GDM1 (cell line): Measurements from ENCODE around the gene MPP4.
"Not testable (repeated sequence)": the region's sequence is repeated elsewhere in the genome, so short reads cannot be mapped to it uniquely, and the experiment has no call there.

Experiments
- DNase-seq: peaks from one replicate; lab custom pipeline; 2025; lab: John Stamatoyannopoulos, UW

Gene MPP4

DNA sequence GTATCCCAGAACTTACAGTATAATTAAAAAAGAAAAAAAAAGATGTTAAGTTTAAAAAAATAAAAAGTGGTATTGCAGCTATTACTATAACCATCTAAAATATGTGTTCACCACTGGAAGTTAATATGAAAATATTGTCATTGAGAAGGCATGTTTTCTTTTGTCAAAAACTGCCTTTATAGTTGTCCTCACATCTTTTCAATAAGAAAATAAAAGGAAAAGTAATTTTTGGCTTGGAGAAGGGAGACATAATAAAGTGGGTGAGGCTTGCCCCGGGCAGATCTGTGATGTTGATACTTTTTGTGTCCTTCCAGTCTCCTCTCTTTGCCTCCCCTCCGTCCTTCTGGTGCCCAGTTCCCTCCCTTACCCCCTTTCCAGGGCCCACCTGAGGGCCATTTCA, 24.9 kb downstream of the MPP4 start:
- no peak for DNase-seq

DNA sequence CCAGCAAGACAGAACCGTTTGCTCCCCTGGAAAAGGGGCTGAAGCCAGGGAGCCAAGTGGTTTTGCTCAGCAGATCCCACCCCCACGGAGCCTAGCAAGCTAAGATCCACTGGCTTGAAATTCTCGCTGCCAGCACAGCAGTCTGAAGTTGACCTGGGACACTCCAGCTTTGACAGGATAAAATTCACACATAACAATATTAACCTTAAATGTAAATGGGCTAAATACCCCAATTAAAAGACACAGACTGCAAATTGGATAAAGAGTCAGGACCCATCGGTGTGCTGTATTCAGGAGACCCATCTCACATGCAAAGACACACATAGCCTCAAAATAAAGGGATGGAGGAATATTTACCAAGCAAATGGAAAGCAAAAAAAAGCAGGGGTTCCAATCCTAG, 27.2 kb downstream of the MPP4 start:
- not testable (repeated sequence) for DNase-seq

DNA sequence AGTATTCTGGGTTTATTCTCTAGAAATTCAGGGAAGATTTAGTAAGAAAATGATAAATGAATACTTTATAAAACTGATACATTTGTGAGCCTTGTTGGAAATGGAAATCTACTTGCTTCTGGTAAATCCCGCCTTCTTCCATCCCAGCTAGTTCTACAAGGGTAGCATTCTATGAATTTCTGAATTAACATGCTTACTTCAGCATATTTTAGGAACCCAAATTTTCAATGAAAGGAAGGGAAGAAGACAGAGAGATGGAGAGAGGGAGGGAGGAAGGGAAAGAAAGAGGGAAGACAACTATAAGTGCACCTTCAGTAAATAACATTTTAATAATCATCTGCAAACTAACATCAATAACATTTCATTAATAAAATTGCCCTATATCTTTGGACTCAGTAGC, 28.6 kb downstream of the MPP4 start:
- no peak for DNase-seq

DNA sequence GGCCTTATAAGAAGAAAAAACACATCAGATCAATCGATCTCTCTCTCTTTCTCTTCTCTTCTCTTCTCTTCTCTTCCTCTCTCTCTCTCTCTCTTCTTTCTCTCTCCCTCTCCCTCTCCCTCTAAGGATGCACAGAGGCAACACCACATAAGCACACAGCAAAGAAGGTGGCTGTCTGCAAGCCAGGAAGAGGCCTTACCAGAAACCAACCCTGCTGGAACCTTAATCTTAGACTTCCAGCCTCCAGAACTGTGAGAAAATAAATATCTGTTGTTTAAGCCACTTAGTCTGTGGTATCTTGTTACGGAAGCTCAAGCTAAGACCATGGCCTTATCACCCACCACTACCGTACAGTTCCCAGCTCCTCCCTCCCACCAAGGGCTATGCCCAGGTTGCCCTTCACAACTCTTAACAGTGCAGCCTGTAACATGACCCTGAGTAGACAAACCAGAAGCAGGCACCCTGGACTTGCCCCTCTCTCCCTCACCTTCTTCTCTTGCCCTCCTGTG, 30.0 kb downstream of the MPP4 start:
- DNase-seq: no peak

DNA sequence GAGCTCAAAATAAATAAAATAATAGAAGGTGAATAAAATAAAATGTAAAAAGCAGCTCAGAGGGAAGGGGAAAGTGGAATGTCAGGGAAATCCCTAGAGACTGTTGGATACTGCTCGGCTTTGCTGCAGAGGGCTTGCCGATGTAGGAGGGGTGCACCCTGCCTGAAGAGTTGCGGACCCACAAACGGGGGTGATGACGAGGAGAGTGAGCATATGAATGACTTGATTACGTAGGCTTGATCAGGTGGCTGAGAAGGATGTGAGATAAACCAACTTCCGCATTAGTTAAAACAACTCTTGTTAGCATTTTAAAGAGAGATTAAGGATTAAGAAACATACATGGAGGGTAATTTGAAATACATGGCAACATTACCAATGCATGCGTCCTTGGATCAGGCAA, 34.1 kb downstream of the MPP4 start:
- DNase-seq: no peak

DNA sequence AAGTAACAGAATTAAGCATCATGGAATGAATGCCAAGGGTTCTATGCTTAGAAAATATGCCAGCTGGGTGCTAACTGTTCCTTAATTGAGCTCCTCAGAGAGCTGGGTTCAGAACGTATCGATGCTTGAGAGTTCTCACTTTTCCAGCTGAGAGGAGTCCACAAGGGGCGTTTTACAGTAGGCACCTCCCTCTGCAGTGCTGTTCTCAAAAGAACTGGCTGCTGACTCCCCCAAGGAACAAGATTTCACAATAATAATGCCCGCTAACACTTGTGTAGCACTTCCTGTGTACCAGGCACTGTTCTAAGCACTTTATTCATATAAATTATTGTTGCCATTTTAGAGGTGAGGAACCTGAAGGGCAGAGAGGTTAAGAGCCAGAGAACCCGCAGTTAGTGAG, 37.1 kb downstream of the MPP4 start:
- DNase-seq: no peak

DNA sequence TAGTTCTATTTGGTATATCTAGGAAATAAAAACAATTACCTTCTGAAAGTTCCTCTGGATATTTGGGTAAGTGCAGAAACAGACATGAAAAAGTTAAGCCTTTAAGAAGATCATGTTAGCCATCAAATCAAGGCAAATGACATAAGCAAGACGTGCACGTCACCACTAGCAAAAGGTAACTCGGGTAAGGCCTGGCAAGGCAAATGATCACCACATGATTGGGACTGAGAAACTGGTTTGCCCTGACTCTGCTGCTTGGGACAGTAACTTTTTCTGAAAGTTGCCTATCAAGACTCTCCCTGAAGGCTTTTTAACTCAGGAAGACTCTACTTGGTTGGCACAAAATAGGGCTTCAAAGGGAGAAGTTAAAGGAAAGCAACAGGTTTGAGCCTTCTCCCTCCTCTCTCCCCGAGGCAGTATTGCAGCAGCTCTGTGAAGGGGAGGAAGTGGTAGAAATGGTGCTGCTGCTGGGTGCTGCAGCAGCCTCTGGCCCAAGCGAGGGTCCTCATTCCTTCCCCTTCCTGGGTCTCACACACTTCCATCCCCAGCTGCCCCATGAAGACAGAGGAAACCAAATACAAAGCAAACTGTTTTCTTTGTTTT, 38.0 kb downstream of the MPP4 start:
- DNase-seq: no peak

DNA sequence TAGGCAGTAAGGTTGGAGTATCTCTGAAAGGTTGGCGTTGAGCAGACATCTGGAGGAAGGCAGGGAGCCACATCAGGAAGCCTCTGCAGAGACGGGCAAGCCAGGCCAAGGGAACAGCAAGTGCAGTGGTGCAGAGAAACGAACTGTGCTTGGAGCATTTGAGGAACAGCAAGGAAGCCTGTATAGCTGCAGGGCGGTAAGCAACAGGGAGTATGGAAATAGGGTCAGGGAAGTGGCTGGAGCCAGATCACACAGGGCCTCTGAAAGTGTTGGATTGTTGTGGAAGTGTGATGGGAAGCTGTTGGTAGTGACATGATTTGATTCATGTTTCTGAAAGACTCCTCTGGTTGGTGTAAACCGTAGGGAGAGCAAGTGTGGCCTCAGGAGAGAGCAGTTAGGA, 41.7 kb downstream of the MPP4 start:
- DNase-seq: no peak

DNA sequence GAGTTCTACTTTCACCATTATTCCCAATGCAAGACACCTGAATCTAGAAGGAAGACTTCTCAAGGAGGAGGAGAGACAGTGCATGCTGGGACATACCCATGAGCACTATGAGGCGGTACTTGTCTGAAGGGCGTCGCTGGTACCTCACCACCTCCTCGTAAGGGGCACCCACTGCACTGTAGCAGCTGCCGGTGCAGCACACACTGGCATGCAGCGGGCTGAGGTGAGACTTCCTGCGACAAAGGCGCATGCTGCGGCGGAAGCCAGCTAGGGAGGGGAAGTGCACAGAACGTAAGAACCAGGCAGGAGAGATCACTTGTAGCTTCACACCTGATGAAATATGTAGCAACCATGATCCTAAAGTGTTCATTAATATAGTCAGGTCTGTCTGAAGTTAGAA, 42.3 kb downstream of the MPP4 start:
- no peak for DNase-seq

DNA sequence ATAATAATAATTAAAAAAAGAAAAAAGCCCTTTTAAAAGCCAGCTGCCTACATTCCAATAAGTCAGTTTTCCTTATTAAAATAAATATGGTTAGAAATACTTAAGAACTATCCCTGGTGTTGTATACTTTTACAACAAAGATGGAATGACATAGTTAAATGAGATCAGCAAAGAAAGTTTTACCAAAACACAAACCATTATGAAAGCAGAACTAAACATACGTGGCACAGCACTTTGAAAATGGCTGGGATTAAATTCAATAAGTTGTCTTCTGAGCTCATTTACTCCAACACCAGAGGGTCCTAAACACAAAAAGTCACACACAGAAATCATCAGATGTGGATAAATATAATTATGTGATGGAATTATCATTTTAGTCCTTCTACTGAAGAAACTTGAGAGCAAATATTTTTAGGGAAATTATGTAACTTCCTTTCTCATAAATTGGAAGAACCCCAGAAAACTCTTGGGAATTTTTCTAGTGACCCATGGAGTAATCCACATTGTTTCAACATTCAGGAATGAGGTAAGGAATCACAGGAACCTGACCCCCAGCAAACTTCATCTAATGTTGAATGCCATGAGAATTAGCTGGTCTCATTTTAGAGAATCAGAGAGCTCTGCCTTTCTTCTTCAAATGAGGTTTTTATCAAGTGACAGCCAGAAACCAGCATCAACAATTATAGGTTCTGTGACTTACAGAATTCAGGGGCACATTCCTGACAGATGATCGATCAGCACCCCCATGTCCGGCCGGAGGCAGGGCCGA, 43.6 kb downstream of the MPP4 start:
- no peak for DNase-seq

DNA sequence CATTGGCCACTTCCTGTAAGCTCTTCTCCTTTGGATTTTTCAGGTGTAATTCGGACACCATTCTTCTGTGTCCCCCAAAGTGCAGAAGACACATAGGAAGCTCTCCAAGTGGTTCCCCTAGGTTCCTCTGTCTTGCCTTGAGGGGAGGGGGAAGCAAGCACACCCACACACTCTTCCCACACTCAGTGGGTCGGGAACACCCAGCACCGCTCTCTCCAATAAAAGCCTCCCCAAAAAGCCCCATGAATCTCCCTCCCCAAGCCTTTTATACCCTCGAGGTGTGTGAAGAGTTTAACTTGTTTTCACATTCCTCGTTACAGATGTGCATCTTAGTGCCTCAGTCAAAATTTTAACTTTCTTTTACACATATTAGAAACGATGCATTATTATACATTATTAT, 45.2 kb downstream of the MPP4 start:
- no peak for DNase-seq

DNA sequence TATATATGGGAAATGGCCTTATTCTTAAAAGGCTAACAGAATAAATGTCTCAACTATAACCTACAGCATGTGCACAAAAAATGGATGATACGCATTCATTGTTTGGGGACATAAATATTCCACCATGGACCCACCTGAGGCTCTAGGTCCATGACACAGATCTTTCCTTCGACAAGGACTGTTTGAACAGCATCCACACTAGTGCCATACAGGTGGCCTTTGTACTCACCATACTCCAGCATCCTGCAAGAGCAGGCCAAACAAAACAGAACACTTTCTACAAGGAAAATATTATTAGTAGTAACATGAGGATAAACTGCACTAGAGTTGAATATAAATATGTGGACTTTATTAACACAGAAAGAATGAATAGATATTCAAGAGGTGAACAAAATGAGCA, 49.0 kb downstream of the MPP4 start:
- no peak for DNase-seq

DNA sequence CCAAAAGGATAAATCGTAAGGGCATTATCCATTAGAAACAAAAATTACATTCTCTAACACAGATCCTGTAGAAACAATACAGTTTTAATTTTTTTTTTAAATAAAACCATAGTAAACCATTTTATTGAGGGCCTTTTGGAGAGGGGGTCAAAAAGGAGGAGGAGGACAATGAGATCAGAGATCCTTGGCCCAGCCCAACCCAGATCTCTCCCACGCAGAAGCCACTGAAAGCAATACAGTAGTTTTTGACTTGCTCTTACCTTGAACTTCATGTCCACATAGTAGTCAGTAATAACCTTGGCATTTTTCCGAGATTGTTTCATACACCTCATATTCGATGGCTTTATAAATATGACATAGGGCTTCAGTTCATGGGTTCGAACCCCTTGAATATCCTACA, 51.0 kb downstream of the MPP4 start:
- DNase-seq: no peak

DNA sequence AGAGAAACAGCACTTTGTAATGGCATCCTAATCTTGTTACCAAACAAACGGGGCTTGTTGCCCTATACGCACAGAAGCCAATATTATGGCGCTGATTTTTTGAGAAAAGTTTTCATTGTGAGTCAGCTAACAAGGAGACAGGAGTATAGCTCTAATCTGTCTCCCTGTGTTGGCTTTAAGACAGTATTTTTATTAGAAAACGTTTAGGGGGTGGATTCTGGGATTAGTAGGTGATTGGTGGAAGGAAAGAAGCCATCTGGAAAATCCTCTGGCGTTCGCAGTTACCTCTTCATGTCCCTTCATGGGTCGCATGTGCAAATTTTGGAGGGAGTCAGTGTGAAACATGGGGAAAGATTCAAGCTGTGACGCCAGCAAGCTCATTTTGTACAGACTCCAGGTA, 54.4 kb downstream of the MPP4 start:
- DNase-seq: no peak

DNA sequence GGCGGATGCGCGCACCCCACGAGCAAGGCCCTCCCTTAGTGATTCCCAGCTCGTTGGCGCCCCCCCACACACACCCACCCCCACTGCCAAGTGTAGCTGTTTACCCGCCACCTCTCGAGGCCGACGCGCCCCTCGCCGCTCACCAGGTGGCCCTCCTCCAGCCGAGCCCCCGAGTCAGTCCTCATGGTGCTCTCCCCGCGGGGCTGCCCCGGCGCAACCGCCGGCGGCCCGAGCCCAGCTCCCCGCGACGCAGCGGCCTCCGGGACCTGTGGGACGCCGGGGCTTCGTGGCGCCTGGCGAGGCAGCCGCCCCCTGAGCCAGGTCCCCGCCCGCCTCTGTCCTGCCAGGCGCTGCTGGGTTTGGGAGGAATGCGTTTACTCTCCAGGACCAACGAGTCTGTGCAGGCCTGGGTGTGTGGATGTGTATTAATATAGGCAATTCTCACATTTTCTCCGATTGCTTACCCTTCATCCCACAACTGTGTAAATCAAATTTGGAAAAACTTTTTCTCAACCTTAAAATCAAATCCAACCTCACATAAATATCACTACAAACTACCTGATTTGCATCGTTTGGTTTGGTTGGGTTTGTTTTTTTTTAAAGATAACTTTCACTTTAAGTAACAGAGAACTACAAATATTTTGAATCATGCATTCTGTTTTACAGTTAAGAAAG, 55.1 kb downstream of the MPP4 start, which contains the start of gene TMEM237:
TSS of gene TMEM237 (minus strand) at position 288 of the 675 bp plus-strand sequence. CDS start at position 185, 103 bp downstream.
- DNase-seq: no peak

DNA sequence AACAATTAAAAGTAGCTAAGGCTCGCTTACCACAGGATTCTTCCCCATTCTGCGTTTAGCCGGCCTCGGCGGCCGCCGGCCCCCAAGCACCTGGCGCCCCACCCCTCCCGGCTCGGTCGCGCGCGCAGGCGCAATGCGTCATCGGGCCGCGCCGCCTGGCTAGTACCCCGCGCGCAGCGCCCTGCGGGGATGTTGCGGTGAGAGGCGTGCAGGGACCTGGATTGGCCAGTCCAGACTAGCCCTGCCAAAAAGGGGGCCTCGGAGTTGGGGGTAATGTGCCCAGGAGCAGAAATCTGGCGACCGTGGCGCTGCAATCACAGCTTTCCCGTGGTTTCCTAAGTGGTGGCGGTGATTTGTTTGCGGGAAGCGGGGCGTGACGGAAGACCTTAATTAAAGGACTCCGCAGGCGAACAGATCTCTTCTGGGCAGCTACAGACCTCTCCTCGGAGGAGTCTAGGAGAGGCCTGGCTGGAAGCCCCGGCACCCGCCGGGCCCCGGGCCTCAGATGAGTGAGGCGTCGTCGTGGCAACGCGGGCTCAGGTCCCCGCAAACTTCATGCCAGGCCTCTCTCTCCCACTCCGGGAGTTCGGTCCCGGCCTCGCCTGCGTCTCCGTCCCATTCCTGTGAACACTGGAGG, 55.7 kb downstream of the MPP4 start:
- peak; percentile 63 for DNase-seq

DNA sequence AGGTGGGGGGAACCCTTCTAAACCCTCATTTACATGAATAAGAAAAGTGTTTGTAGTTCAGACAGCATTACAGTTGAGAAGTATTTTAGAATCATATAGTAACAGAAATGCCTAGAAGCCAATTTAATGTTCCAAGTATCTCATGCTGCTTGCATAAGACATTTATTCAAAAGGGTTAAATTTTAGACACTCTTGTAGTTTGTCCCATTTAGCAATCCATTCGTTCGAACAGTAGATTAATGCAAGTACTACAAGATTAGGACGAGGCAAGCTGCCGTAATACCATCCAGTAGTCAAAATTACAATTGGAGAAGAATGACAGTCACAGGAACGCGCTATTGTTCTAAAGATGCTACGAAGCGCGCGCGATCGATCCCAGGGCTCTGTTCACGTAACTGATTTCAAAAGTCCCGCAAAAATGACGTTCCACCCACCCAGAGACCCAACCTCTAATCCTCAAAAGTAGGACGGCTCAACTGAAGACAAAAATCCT, 56.3 kb downstream of the MPP4 start:
- DNase-seq: no peak

DNA sequence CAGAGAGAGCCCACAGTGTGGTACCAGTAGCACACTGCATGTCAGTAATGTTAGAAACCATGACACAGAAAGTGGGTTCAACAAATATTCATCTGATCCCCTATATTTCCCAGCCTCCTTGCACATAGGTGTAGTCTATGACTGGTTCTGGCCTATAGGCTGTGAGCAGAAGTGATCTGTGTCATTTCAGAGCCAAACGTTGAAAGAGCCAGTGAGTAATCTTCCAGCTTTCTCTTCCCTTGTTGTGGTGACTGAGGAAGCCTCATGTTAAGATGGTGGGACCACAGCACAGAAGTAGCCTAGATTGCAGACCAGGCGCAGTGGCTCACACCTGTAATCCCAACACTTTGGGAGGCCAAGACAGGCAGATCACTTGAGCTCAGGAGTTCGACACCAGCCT, 59.2 kb downstream of the MPP4 start:
- no peak for DNase-seq

DNA sequence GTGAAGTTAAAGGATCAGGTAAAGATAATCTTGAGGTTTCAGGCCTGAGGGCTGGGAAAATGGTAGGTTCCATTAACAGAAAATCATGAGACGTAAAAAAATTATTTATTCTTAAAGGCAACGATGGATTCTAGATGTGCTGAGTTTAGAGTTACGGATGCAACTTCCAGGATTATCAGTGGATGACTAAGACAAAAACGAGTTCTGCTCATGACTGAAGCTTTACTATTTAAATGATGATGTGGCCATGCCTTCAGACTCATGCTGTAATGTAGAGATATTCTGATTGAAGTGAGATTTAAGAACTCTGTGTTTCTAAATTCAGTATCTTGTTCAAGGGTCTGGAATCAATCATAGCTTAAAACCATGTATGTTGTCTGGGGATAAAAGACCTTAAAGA, 60.1 kb downstream of the MPP4 start:
- DNase-seq: no peak

DNA sequence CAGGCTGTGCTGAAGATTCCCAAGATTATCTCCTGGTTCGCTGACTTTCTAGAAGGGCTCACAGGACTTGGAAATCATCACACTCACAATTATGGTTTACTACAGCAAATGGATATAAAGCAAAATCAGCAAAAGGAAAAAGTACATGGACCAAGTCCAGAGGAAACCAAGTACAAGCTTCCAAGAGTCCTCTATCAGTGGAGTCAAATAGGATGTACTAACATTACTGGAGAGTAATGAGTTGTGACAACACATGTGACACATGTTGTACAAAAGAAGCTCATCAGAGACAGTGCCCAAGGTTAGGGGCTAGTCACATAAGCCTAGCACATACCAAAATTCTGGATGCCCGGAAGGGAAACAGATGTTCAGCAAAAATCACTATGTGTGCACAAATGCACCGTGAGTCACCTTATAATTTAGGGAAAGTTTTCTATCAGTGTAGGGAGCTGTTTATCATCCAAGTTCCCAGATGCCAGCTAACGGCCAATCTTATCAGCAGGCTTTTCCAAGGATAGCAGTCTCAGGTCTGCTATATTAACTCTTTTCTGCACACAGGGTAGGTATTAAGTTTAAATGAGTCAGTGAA, 64.7 kb downstream of the MPP4 start:
- no peak for DNase-seq

DNA sequence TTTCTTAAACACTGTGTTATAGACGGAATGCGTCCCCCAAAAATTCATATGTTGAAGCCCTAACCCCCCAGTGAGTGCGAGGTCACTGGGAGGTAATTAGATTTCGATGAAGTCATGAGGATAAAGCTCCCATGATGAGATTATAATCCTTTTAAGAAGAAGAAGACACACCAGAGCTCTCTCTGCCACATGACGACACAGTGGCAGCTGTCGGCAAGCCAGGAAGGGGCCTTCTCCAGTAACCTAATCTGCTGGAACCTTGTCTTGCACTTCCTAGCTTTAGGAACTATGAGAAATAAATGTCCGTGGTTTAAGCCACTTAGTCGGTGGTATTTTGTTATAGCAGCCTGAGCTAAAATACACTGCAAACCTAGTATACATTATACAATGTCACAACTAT, 67.4 kb downstream of the MPP4 start:
- DNase-seq: no peak

DNA sequence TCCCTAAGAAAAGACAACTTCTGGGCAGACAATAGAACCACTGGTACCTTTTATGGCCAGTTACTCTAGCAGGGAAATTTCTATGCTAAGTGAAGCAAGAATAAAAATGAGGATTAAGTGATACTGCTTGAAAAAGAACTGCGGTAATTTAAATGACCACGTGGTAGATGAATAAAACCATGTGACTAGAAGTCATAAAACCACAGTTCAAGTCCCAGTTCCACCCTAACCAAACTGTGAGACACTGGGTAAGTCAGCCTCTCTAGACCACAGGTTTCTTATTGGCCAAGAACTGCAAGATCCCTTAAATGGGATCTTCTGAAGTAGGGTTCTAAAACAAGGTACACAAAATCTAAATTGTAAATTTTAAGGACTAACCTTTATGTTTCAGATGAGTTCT, 67.9 kb downstream of the MPP4 start:
- DNase-seq: no peak
